ENCODE results near the gene AP1G2.
"Not testable (repeated sequence)": the region's sequence is repeated elsewhere in the genome, so short reads cannot be mapped to it uniquely, and the experiment has no call there.

Gene AP1G2, protein sequence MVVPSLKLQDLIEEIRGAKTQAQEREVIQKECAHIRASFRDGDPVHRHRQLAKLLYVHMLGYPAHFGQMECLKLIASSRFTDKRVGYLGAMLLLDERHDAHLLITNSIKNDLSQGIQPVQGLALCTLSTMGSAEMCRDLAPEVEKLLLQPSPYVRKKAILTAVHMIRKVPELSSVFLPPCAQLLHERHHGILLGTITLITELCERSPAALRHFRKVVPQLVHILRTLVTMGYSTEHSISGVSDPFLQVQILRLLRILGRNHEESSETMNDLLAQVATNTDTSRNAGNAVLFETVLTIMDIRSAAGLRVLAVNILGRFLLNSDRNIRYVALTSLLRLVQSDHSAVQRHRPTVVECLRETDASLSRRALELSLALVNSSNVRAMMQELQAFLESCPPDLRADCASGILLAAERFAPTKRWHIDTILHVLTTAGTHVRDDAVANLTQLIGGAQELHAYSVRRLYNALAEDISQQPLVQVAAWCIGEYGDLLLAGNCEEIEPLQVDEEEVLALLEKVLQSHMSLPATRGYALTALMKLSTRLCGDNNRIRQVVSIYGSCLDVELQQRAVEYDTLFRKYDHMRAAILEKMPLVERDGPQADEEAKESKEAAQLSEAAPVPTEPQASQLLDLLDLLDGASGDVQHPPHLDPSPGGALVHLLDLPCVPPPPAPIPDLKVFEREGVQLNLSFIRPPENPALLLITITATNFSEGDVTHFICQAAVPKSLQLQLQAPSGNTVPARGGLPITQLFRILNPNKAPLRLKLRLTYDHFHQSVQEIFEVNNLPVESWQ

DNA sequence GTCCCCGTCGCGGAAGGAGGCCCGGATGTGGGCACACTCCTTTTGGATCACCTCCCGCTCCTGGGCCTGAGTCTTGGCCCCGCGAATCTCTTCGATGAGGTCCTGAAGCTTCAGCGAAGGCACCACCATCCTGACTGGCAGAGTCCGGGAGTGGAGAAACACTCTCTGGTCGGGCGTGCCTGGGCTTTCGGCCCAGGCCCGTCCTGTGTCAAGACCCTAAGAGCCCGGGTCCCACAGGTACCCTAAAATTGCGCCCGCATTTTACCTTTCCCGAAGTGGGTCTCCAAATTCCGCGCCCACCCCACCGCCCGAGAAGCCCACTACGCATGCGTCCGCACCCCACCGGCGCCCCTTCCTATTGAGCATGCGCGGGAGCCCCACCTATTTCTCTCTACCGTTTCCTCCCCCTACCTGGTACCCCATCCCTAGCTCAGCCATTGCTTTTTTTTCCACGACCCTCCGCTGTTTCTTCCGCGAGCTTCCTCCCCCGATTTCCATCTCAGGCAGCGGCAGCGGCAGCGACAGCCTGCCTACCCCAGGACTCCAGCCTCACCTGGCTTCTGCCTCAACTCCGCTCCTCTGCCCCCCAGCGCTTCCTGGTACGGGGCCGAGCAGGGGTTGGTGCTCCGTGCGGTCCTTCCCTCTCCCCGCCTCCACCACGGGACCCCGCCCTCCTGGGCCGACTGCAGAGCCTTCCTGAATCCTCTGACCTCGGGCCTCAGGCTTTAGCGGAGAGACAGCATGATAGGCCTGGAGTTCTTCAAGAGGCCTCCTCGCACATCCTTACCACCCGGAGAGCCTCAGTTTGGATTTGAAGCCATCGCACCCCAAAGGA is at the start of gene AP1G2:
AP1G2 (minus strand) TSS at position 606 of the 835 bp plus-strand sequence; CDS start at position 129, 477 bp downstream.
- DNase-seq (ENCODE audit: low read depth in 2 of 2), result peak; percentile 55 to 63

DNA sequence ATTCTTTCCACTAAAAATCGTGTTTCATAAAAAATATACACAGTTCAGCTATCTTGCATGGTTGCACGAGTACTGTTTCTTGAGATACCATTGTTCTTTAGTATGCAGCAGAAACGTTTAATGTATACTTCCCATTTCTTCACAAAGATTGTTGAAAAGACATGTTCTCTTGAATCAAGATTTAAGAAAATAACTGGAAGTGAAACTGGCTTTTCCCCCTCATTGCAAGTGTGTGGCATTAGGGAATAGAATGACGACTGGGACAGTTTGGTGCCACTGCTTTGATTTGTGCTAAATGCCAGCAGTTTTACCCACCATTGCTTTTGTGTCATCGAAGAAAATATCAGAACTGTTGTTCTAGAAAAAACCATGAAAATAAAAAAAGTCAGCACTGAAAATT is 48.3 kb upstream of the AP1G2 start:
- DNase-seq (ENCODE audit: low read depth in 2 of 2), result no peak

DNA sequence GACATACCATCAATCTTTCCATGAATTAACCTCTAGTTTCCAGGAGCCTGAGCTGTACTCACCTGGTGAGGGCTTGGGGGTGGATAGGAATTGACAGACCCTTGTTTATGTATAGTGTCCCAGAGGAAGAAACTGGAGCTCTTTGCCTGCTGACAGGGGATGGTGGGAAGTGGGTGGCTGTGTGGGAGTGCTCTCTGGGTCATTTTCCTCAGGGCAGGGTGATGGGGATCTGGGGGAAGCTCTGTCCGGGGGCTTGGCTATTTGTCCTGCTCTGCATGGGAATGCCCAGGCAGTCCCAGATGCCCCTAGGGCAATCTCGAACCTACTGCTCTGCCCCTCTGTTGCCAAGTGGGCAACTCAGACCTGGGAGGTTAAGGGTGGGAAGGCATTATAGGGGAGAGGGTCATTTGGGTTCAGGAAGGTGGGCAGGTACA is 46.8 kb upstream of the AP1G2 start:
- DNase-seq (ENCODE audit: low read depth in 2 of 2), result no peak

DNA sequence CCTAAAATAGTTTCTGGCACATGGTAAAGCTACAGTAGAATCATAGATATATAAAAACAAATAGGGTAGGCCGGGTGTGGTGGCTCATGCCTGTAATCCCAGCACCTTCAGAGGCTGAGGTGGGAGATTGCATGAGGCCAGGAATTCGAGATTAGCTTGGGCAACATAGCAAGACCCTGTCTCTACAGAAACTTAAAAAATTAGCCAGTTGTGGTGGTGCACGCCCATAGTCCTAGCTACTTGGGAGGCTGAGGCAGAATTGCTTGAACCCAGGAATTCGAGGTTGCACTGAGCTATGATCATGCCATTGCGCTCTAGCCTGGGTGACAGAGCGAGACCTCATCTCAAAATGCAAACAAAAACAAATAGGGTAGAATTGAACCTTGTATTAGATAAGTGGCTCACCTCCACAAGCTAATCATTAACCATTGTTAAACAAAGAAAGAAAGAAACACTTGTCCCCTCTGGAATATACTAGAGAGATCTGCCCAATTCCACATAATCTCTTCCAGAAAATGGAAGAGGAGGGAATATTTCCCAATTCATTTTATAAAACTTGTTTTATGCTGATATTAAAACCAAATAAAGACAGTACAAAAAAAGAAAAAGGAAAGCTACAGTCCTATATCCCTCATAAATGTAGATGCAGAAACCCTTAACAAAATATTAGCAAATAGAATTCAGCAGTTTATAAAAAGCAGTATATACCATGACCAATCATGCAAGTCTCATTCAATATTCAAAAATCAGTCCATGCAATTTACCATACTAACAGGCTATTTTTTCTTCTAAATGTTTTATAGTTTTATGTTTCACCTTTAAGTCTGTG is 45.9 kb upstream of the AP1G2 start:
- DNase-seq (ENCODE audit: low read depth in 2 of 2), result no peak

DNA sequence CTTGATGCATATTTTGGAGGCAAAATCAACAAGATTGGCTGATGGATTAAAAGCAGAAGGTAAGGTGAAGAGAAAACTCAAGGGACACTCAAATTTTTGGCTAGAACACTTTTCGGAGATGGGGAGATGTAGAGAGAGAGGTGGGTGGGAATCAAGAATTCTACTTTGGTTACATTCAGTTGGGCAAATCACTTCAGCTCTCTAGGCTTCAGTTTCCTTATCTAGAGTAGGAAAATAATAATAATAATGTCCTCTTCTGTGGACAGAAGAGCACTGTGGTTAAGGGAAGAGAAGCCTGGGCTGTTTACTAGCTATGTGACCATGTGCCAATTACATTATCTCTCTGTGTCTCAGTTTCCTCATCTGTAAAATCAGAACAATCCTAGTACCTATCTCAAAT is 45.2 kb upstream of the AP1G2 start:
- DNase-seq (ENCODE audit: low read depth in 2 of 2), result no peak

DNA sequence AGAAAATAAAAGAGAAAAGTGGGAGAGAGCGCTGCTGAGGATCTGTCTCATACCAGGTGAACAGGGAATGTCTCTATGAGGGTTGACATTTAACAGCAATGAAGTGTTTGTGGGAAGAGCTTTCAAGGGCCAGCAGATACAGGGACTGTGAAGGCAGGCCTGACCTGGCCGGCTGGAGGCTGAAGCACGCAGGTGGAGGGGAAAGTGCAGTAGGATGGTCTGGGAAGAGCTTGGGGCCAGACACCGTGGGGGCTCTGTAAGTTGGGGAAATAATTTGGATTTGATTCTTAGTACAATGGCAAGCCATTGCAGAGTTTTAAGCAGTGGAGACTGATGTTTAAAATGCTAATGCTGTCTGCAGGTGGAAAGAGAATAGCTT is 44.8 kb upstream of the AP1G2 start:
- DNase-seq (ENCODE audit: low read depth in 2 of 2), result no peak

DNA sequence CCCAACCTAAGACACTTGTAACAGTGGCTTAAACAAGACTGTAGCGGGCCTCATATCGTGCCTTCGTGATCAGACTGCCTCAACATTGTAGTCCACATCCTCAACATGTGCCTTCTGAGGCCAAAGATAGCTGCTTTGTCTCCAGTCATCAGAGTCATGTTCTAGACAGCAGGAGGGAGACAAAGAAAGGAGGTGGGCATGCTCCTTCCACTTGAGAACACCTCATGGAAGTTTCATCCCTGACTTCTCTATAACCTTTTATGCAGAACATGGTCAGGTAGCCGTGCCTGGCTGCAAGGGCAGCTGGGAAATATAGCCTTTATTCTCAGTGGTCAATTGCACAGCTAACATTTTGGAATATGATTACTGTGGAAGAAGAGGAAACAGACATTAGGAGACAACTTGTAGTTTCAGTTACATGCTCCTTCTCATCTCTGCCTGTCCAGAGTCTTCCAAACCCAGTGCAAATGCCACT is 43.3 kb upstream of the AP1G2 start:
- no peak for DNase-seq (ENCODE audit: low read depth in 2 of 2)

DNA sequence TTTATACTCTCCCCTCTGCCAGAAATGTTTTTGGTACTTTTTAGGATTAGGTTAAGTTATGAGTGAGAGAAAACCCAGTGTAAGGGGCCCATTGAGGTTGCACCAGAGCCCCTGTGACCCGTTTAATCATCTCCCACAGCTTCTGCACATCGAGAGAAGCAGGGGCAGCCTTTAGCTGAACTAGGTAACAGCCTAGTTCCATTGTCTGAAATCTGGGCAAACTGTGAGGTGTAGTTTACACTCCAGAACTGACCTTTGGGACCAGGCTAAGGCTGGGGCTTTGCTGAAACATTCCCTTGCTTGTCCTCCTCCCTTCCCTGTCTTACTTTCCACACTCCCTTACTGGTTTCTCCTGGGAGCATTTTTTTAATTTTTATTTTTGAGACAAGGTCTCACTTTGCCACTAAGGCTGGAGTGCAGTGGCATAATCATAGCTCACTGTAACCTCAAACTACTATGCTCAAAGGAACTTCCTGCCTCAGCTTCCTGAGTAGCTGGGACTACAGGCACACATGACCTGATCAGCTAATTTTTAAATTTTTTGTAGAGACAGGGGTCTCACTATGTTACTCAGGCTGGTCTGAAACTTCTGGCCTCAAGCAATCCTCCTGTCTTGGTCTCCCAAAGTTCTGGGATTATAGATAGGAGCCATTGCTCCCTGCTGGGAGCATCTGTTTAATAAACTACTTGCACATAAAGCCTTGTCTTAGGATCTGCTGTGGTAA is 42.7 kb upstream of the AP1G2 start:
- DNase-seq (ENCODE audit: low read depth in 2 of 2), result no peak

DNA sequence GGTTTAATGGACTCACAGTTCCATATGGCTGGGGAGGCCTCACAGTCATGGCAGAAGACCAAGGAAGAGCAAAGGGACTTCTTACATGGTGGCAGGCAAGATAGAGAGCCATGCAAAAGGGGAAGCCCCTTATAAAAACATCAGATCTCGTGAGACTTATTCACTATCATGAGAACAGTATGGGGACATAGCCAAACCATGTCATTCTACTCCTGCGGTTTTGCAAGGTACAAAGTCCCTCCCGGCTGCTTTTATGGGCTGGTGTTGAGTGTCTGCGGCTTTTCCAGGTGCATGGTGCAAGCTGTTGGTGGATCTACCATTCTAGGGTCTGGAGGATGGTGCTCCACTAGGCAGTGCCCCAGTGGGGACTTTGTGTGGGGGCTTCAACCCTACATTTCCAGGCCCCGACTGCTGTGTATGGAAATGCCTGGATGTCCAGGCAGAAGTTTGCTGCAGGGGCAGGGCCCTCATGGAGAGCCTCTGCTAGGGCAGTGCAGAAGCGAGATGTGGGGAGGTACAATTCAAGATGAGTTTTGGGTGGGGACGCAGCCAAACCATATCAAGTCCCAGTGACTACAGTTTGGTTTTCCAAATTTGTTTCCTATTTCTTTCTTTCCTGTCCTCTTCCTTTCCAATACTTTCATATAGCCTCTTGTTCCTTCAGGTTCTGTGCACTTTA is 42.0 kb upstream of the AP1G2 start:
- DNase-seq (ENCODE audit: low read depth in 2 of 2), result not testable (repeated sequence)

DNA sequence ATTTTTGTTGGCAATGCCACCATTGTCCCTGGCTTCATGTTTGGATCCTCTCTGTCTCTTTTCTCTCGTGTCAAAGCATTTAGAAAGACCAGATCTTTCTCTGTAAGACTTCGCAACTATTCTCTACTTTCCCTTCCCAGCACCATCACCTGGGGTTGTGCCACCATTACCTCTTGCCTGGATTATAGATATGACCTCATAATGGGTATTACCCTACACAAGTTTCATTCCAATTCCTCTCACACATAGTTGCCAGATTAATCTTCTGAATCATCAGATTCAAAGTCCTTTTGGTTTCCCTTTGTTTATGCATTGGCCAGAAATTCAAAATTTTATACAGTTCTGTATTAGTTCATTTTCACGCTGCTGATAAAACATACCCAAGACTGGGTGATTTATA is 41.4 kb upstream of the AP1G2 start:
- no peak for DNase-seq (ENCODE audit: low read depth in 2 of 2)

DNA sequence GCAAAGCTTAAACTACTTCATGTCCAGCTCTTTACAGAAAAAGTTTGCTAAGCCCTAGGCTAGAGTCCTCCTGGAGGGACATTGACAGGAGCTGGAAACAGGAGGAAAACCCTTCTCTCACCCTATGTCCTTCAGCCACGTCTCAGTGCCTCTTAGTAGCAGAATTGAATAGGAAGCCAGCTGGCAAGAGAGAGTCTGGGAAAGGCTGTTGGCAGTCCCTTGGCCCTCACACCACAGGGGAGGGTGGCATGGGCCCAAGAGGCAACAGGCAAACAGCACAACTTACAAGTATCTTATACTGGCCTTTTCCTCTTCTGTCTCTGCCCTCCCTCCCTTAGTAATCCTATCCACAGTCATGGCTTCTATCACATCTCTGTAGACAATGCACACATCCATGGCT is 40.9 kb upstream of the AP1G2 start:
- DNase-seq (ENCODE audit: low read depth in 2 of 2), result no peak

DNA sequence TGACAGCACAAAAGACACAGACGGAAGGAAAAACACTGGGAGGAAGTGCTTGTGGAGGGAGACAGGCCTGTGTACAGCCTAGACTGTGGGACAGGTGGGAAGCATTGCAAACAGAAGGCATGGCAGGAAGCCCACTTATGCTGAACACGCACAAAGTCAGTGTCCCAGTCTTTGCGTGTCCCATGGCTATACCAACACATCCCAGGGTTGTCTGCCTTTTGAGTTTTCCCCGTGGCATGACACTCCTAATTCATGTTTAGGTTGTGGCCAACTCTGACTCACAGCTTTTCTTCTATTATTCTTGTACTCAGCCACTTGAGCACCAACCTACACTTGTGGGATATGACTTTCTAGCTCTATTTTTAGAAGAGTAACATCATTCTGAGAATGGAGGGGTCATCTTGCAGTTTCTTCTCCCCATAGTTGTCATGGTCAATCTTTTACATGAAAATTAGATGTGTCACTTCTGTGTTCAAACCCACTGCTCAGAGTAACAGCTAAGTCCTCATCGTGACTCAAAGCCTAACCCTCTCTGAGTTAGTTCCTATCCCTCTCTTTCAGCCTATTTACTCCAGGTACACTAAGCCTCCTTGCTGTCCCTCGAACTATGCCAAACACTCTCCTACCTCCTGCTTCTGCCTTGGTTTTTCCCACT is 38.5 kb upstream of the AP1G2 start:
- DNase-seq (ENCODE audit: low read depth in 2 of 2), result no peak

DNA sequence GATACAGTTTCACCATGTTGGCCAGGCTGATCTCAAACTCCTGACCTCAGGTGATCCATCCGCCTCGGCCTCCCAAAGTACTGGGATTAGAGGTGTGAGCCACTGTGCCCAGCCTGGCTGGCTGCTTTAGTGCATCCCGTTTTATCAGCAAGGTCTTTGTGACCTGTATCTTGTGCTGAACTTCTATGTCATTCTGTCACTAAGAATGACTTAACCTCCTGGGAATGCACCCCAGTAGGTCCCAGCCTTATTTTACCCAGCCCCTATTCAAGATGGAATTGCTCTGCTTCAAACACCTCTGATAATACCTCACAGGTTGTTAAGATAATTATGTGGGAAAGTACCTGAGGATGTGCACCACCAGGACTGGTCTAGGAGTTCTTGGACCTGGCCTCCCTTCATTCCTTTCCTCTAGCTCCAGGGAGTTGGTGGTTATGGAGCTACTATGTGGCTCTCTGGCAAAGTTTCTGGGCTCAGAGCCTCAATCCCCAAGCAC is 37.1 kb upstream of the AP1G2 start:
- no peak for DNase-seq (ENCODE audit: low read depth in 2 of 2)

DNA sequence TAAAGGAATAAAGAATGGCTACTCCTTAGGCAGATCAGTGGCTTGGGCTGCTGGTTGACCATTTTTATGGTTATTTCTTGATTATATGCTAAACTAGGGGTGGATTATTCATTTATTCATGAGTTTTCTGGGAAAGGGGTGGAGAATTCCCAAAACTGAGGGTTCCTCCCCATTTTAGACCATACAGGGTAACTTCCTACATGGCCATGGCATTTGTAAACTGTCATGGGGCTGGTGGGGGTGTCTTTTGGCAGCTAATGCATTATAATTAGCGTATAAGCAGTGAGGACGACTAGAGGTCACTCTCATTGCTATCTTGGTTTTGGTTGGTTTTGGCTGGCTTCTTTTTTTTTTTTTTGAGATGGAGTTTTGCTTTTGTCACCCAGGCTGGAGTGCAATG is 36.6 kb upstream of the AP1G2 start:
- DNase-seq (ENCODE audit: low read depth in 2 of 2), result no peak

DNA sequence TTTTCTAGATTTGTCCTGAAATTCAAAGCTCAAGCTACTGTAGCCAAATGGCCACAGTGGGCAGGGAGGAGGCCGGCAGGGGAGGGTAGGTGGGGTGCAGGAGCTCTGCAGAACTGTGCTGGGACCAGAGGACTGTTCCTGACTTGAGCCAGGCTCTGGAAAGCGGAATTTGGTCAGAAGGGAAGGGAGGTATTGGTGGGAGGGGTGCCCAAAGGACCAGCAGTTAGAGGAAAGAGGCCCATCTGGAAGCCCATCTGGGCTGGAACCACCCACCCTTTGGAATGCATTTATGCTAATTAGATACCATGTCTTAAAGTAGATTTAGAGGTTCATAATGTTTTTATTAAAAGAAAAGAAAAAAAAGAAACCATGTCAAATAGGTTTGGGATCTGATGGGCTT is 35.5 kb upstream of the AP1G2 start:
- no peak for DNase-seq (ENCODE audit: low read depth in 2 of 2)

DNA sequence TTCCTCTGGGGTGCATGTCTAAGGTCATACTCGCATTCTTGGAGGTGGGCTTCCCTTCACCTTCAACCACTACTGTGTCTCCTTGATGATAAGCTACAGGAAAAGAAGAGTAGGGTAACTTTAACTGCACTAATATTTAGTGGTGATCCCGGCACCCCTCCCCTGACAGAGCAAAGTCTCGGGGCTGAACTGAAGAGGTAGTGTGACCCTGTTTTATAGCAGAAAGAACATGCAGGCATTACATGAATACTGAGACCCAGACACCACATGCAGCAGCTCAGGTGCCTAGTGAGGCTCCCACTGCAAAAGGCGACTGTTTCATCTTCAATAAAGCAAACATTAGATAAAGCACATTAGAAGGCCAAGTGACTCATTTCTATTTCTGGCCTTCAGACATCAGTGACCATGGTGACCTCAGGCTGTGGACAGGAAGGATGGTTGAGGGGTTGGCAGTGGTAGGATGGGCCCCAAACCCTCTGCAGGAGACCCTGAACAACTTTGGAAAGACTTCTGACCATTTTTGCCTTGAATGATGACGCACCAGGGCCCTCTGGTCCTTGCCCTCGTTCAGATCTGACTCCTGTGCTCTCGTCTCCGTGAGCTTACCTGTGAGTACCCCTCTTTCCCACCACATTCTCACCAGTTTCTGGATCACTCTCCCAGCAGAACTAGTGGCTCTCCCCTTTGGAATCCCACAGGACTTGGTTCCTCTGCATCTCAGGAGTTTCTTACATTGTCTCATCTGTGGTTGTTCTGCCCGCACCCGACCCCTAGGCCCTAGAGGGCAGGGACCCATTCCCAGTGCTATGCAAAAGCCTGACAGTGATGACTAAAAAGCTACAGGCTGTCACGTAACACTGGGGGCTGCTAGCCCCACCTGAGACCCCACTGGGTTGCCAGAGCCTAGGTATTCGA is 34.8 kb upstream of the AP1G2 start:
- no peak for DNase-seq (ENCODE audit: low read depth in 2 of 2)

DNA sequence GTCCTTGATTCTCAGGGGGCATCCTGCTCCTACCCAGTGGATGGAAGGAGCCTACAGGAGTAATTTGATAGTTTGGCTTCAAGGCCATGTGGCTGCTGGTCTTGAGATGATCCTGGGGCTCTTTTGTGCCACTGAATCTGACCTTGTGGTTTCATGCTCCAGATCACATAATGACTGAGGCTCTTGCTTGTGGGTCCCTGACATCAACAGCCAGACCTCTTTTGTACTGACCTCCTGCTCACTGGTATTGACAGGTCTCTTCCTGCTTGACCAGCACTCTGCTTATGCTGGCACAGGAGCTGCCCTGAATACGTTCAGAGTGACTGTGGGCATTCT is 34.2 kb upstream of the AP1G2 start:
- no peak for DNase-seq (ENCODE audit: low read depth in 2 of 2)

DNA sequence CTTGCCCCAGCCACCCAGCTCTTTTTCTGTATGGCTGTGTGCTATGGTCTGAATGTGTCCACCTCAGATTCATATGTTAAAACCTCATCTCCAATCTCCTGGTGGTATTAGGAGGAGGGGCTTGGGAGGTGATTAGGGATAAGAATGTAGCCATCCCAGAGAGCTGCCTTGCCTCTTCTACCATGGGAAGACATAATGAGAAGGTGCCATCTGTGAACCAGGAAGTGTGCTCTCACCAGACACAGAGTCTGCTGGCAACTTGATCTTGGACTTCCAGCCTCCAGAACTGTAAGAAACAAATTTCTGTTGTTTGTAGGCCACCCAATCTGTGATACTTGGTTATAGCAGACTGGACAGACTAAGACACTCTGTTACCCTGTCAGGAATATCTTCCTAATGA is 33.8 kb upstream of the AP1G2 start:
- DNase-seq (ENCODE audit: low read depth in 2 of 2), result no peak
